GDM1 (cell line): ENCODE data around the gene OSBPL8.

Experiments used
- DNase-seq: peaks from one replicate; lab custom pipeline; 2025; lab: John Stamatoyannopoulos, UW

OSBPL8 gene

GRCh38 chr12:76464631-76465166, 94.9 kb downstream of the OSBPL8 start:
- DNase-seq, result no peak

- DNase-seq, result no peak
These were observed 96.8 kb downstream of the OSBPL8 start for GRCh38 chr12:76462668-76463224.

- DNase-seq, result no peak
These were observed 98.8 kb downstream of the OSBPL8 start for GRCh38 chr12:76460807-76461206.

GRCh38 chr12:76457818-76458217, 101.8 kb downstream of the OSBPL8 start:
- no peak for DNase-seq

- DNase-seq, result no peak
These were observed 102.6 kb downstream of the OSBPL8 start for GRCh38 chr12:76457010-76457409.

GRCh38 chr12:76455582-76456345, 103.8 kb downstream of the OSBPL8 start:
- DNase-seq, result peak; percentile 18

- DNase-seq, result no peak
These were observed 108.0 kb downstream of the OSBPL8 start for GRCh38 chr12:76451528-76451927.

GRCh38 chr12:76450690-76451089, 108.9 kb downstream of the OSBPL8 start:
- DNase-seq, result no peak

GRCh38 chr12:76449993-76450392, 109.6 kb downstream of the OSBPL8 start:
- no peak for DNase-seq

- DNase-seq, result no peak
These were observed 110.0 kb downstream of the OSBPL8 start for GRCh38 chr12:76449583-76449982.

- no peak for DNase-seq
These were observed 110.6 kb downstream of the OSBPL8 start for GRCh38 chr12:76449016-76449415.

- no peak for DNase-seq
These were observed 113.5 kb downstream of the OSBPL8 start for GRCh38 chr12:76446090-76446489.

GRCh38 chr12:76445462-76445861, 114.1 kb downstream of the OSBPL8 start:
- DNase-seq, result no peak

- no peak for DNase-seq
These were observed 115.1 kb downstream of the OSBPL8 start for GRCh38 chr12:76444408-76444984.

- no peak for DNase-seq
These were observed 118.6 kb downstream of the OSBPL8 start for GRCh38 chr12:76441016-76441415.

GRCh38 chr12:76432733-76433132, 126.8 kb downstream of the OSBPL8 start:
- no peak for DNase-seq

GRCh38 chr12:76428117-76428516, 131.5 kb downstream of the OSBPL8 start:
- no peak for DNase-seq

GRCh38 chr12:76426160-76426559, 133.4 kb downstream of the OSBPL8 start:
- DNase-seq, result no peak

GRCh38 chr12:76424941-76425340, 134.6 kb downstream of the OSBPL8 start:
- DNase-seq, result no peak

- DNase-seq, result no peak
These were observed 136.8 kb downstream of the OSBPL8 start for GRCh38 chr12:76422543-76423438.

- no peak for DNase-seq
These were observed 137.4 kb downstream of the OSBPL8 start for GRCh38 chr12:76422154-76422542.

- no peak for DNase-seq
These were observed 138.5 kb downstream of the OSBPL8 start for GRCh38 chr12:76421046-76421445.
